ENCODE data around the gene AKR7A2.
"Not testable (repeated sequence)": the region's sequence is repeated elsewhere in the genome, so short reads cannot be mapped to it uniquely, and the experiment has no call there.

Gene AKR7A2

GRCh38 chr1:19268445-19268844 is 43.5 kb downstream of the AKR7A2 start:
- in situ Hi-C loops (cut with MboI; ENCODE audit: low sequenced_read_pairs), result no loop called here

- in situ Hi-C loops (cut with MboI; ENCODE audit: low sequenced_read_pairs), result no loop called here
These were observed 49.2 kb downstream of the AKR7A2 start for GRCh38 chr1:19262744-19263143.

- in situ Hi-C loops (cut with MboI; ENCODE audit: low sequenced_read_pairs), result no loop called here
These were observed 49.9 kb downstream of the AKR7A2 start for GRCh38 chr1:19262047-19262446.

GRCh38 chr1:19260211-19261138 is 51.5 kb downstream of the AKR7A2 start:
- in situ Hi-C loops (cut with MboI; ENCODE audit: low sequenced_read_pairs), result no loop called here

- in situ Hi-C loops (cut with MboI; ENCODE audit: low sequenced_read_pairs), result no loop called here
These were observed 53.6 kb downstream of the AKR7A2 start for GRCh38 chr1:19258353-19258752.

- in situ Hi-C loops (cut with MboI; ENCODE audit: low sequenced_read_pairs), result no loop called here
These were observed 54.6 kb downstream of the AKR7A2 start for GRCh38 chr1:19257178-19257914.

- in situ Hi-C loops (cut with MboI; ENCODE audit: low sequenced_read_pairs), result not testable (repeated sequence)
These were observed 55.6 kb downstream of the AKR7A2 start for GRCh38 chr1:19256301-19256700.

- in situ Hi-C loops (cut with MboI; ENCODE audit: low sequenced_read_pairs), result no loop called here
These were observed 56.7 kb downstream of the AKR7A2 start for GRCh38 chr1:19255288-19255687.

- in situ Hi-C loops (cut with MboI; ENCODE audit: low sequenced_read_pairs), result no loop called here
These were observed 57.5 kb downstream of the AKR7A2 start for GRCh38 chr1:19254416-19254815.
